Lower leg skin (tissue), 3 donors: ENCODE results near the gene MTARC2.
"Not testable (repeated sequence)": the region's sequence is repeated elsewhere in the genome, so short reads cannot be mapped to it uniquely, and the experiment has no call there.

ENCODE experiments used
- POLR2A ChIP-seq, 2 donors: fragments of 450-650 bp; IDR thresholded peaks; one replicate each; pipeline ENCODE4 v1.6.1; 2016 to 2017; ENCODE audit warnings: antibody characterized with exemption in 2 of 2, mild to moderate bottlenecking in 1 of 2, moderate library complexity in 1 of 2
- TF ChIP-seq, protein P1 (sequence below), 3 donors: fragments of 450-650 bp; IDR thresholded peaks; one replicate each; pipeline ENCODE4 v1.5.1; 2016; ENCODE audit warnings: antibody characterized with exemption in 3 of 3, mild to moderate bottlenecking in 3 of 3, moderate library complexity in 2 of 3

- TF ChIP-seq, protein P1, sequence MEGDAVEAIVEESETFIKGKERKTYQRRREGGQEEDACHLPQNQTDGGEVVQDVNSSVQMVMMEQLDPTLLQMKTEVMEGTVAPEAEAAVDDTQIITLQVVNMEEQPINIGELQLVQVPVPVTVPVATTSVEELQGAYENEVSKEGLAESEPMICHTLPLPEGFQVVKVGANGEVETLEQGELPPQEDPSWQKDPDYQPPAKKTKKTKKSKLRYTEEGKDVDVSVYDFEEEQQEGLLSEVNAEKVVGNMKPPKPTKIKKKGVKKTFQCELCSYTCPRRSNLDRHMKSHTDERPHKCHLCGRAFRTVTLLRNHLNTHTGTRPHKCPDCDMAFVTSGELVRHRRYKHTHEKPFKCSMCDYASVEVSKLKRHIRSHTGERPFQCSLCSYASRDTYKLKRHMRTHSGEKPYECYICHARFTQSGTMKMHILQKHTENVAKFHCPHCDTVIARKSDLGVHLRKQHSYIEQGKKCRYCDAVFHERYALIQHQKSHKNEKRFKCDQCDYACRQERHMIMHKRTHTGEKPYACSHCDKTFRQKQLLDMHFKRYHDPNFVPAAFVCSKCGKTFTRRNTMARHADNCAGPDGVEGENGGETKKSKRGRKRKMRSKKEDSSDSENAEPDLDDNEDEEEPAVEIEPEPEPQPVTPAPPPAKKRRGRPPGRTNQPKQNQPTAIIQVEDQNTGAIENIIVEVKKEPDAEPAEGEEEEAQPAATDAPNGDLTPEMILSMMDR (IDR thresholded peaks at IDR 0.05): not testable (repeated sequence)
- TF ChIP-seq POLR2A (IDR thresholded peaks at IDR 0.05): not testable (repeated sequence)
These were observed 26.9 kb upstream of the MTARC2 start for GRCh38 chr1:220721266-220721665.
